Gastrocnemius medialis (tissue), 4 donors: Measurements from ENCODE around the gene C10orf120.

ENCODE experiments used
- CTCF ChIP-seq, 5 experiments: fragments of 450-650 bp in 3 of 5; fragments of 200-600 bp in 2 of 5; sonication (generic) in 2 of 5; IDR thresholded peaks in 4 of 5; conservative IDR thresholded peaks in 1 of 5; 1 replicate in 4 of 5; 2 replicates in 1 of 5; pipeline ENCODE4 v1.5.1; 2016 to 2019; ENCODE audit warnings: antibody characterized with exemption in 5 of 5, mild to moderate bottlenecking in 3 of 5, moderate library complexity in 3 of 5
- POLR2A ChIP-seq, 2 donors: fragments of 450-650 bp; IDR thresholded peaks; one replicate each; pipeline ENCODE4 v1.6.1; 2017; ENCODE audit warnings: antibody characterized with exemption in 2 of 2, mild to moderate bottlenecking in 2 of 2, moderate library complexity in 2 of 2

GRCh38 chr10:122658356-122659049 lies 41.1 kb downstream of the C10orf120 start:
- TF ChIP-seq CTCF (IDR thresholded peaks at IDR 0.05 in 4 of 5, conservative IDR thresholded peaks at IDR 0.05 in 1 of 5) (no peak), POLR2A (IDR thresholded peaks at IDR 0.05) (no peak)
